DND-41 (cell line): ENCODE results near the gene MCF2L.

Source experiments
- ATAC-seq: fragments of 200-7000 bp; cut with Tn5 transposase; 3 replicates; pipeline ENCODE4 v1.9.1; 2021; ENCODE audit warnings: low read depth; ENCODE audit not compliant: insufficient read depth
- DNase-seq: peaks from one replicate; pipeline ENCODE4 v3.0.0-alpha.2; 2020
- H2AFZ ChIP-seq: 2 replicates; pipeline ENCODE4 v1.6.0; 2012; ENCODE audit warnings: low read depth, low read length
- H3K27ac ChIP-seq: 2 replicates; pipeline ENCODE4 v1.5.1; 2012; ENCODE audit warnings: low read length, inconsistent platforms
- H3K27me3 ChIP-seq: fragments of 200-600 bp; sonication (generic); 2 replicates; pipeline ENCODE4 v1.6.0; 2012; ENCODE audit warnings: low read length, mild to moderate bottlenecking, inconsistent platforms; ENCODE audit not compliant: insufficient read depth, poor library complexity
- H3K36me3 ChIP-seq: 2 replicates; pipeline ENCODE4 v1.5.1; 2012; ENCODE audit warnings: low read length, inconsistent platforms; ENCODE audit not compliant: insufficient read depth
- H3K4me1 ChIP-seq: 2 replicates; pipeline ENCODE4 v1.5.1; 2012; ENCODE audit warnings: mild to moderate bottlenecking, low read length; ENCODE audit not compliant: insufficient read depth
- H3K4me2 ChIP-seq: 2 replicates; pipeline ENCODE4 v1.6.0; 2012; ENCODE audit warnings: mild to moderate bottlenecking, moderate library complexity, low read length, inconsistent platforms; ENCODE audit not compliant: insufficient read depth
- H3K4me3 ChIP-seq, 2 experiments: fragments of 200-600 bp in 1 of 2; shearing (Covaris generic) in 1 of 2; 2 replicates each; pipeline ENCODE4 v1.5.1; 2012 to 2016; ENCODE audit warnings: inconsistent platforms in 2 of 2, low read length in 2 of 2, mild to moderate bottlenecking in 2 of 2, low read depth in 1 of 2, moderate library complexity in 1 of 2
- H3K79me2 ChIP-seq: 2 replicates; pipeline ENCODE4 v1.6.0; 2012; ENCODE audit warnings: low read length, inconsistent platforms; ENCODE audit not compliant: insufficient read depth
- H3K9ac ChIP-seq: 2 replicates; pipeline ENCODE4 v1.6.0; 2012; ENCODE audit warnings: low read depth, mild to moderate bottlenecking, inconsistent platforms, low read length, moderate library complexity
- H3K9me3 ChIP-seq: 2 replicates; pipeline ENCODE4 v1.5.1; 2012; ENCODE audit warnings: low read length, moderate library complexity, mild to moderate bottlenecking, inconsistent platforms; ENCODE audit not compliant: insufficient read depth, severe bottlenecking
- H4K20me1 ChIP-seq: 2 replicates; pipeline ENCODE4 v1.6.0; 2012; ENCODE audit warnings: low read length; ENCODE audit not compliant: insufficient read depth
- CTCF ChIP-seq: IDR thresholded peaks from 2 replicates; pipeline ENCODE4 v1.5.1; 2012; ENCODE audit warnings: borderline replicate concordance, low read length, moderate library complexity, mild to moderate bottlenecking; ENCODE audit not compliant: poor library complexity, severe bottlenecking; ENCODE audit errors: extremely low read depth
- EZH2 ChIP-seq: IDR thresholded peaks from 3 replicates; pipeline ENCODE4 v1.6.1; 2012; ENCODE audit warnings: borderline replicate concordance, low read depth, mild to moderate bottlenecking, moderate library complexity, low read length, inconsistent platforms; ENCODE audit not compliant: severe bottlenecking

Gene MCF2L

GRCh38 chr13:113139577-113139976 lies 170.6 kb downstream of the MCF2L start:
- Histone ChIP-seq H3K4me2 (no peak overlapping the region), H3K4me1 (no peaks in the 10 kb centered on the region), H3K27me3 (peaks cover 7% of the 10 kb centered on the region), H3K9ac (no peak overlapping the region), H3K79me2 (no peaks in the 10 kb centered on the region), H4K20me1 (no peaks in the 10 kb centered on the region), H3K27ac (no peak overlapping the region), H3K36me3 (no peaks in the 10 kb centered on the region), H3K9me3 (no peaks in the 10 kb centered on the region), H2AFZ (no peak overlapping the region), H3K4me3 (no peak overlapping the region)
- TF ChIP-seq EZH2, result no peak
- no peak for TF ChIP-seq CTCF
- no peak for DNase-seq
- no peak for ATAC-seq

- Histone ChIP-seq H4K20me1 (no peaks in the 10 kb centered on the region), H3K4me2 (no peak overlapping the region), H3K27ac (no peak overlapping the region), H3K4me1 (no peaks in the 10 kb centered on the region), H3K27me3 (peaks cover 7% of the 10 kb centered on the region), H3K9me3 (no peaks in the 10 kb centered on the region), H3K4me3 (no peak overlapping the region), H3K9ac (no peak overlapping the region), H3K79me2 (no peaks in the 10 kb centered on the region), H3K36me3 (no peaks in the 10 kb centered on the region), H2AFZ (no peak overlapping the region)
- no peak for ATAC-seq
- no peak for TF ChIP-seq CTCF
- TF ChIP-seq EZH2, result no peak
- DNase-seq, result no peak
Observed at GRCh38 chr13:113140677-113141600, 171.9 kb downstream of the MCF2L start.

- no peak overlapping the region for H3K27ac ChIP-seq
Observed at GRCh38 chr13:113141601-113141970, 172.6 kb downstream of the MCF2L start.

More at GRCh38 chr13:113141601-113141970, 172.6 kb downstream of the MCF2L start:
- TF ChIP-seq EZH2 (no peak), CTCF (no peak)
- DNase-seq, result no peak
- H3K9me3 ChIP-seq, result no peaks in the 10 kb centered on the region
- ATAC-seq, result no peak
- no peak overlapping the region for H3K4me3 ChIP-seq
- no peak overlapping the region for H3K4me2 ChIP-seq
- H4K20me1 ChIP-seq, result no peaks in the 10 kb centered on the region
- H2AFZ ChIP-seq, result no peak overlapping the region
- H3K36me3 ChIP-seq, result no peaks in the 10 kb centered on the region
- H3K79me2 ChIP-seq, result no peaks in the 10 kb centered on the region
- H3K4me1 ChIP-seq, result no peaks in the 10 kb centered on the region
- peaks cover 7% of the 10 kb centered on the region for H3K27me3 ChIP-seq
- H3K9ac ChIP-seq, result no peak overlapping the region
